ENCODE data around the gene PTHLH. TPM values are rescaled to one million over a fixed set of nuclear protein-coding genes. Genes with fewer than 3 reads are reported as not detected.

The PTHLH gene
- total and polyA plus RNA-seq, 2 experiments from 2014 or later, result not detected

GRCh38 chr12:27964123-27964522 is 8.4 kb downstream of the PTHLH start:
- H3K4me3 ChIP-seq, result no peak overlapping the region
- Mint-ChIP-seq H3K27me3 (ENCODE audit: insufficient read depth, low read depth, poor library complexity) (peaks cover 34% of the 10 kb centered on the region), H3K36me3 (ENCODE audit: low read depth) (no peaks in the 10 kb centered on the region), H3K27ac (no peak overlapping the region), H3K4me3 (no peak overlapping the region), H3K4me1 (peaks cover 6% of the 10 kb centered on the region; the same call in 2 of the 3 replicates), H3K9me3 (no peaks in the 10 kb centered on the region)
- peaks cover 52% of the 10 kb centered on the region for H3K27me3 ChIP-seq (ENCODE audit: insufficient read depth)
- no peak overlapping the region for H2AFZ ChIP-seq
- no peak overlapping the region for H3K4me2 ChIP-seq
- no peaks in the 10 kb centered on the region for H3K36me3 ChIP-seq (ENCODE audit: insufficient read depth)
- no peaks in the 10 kb centered on the region; the same call in 1 of the 2 replicates for H3F3A ChIP-seq (replicated peaks; ENCODE audit: low read depth)
- no peak for DNase-seq (ENCODE audit: low spot score)
- H3K4me1 ChIP-seq (ENCODE audit: insufficient read depth), result peaks cover 22% of the 10 kb centered on the region; the same call in 1 of the 2 replicates
- no peak overlapping the region for H3K27ac ChIP-seq (ENCODE audit: low read depth)
- no peak for ATAC-seq
- H3K9me2 ChIP-seq (ENCODE audit: insufficient read depth), result no peaks in the 10 kb centered on the region
- no peaks in the 10 kb centered on the region for H4K20me1 ChIP-seq (replicated peaks; ENCODE audit: insufficient read depth)
- TF ChIP-seq, protein P1, sequence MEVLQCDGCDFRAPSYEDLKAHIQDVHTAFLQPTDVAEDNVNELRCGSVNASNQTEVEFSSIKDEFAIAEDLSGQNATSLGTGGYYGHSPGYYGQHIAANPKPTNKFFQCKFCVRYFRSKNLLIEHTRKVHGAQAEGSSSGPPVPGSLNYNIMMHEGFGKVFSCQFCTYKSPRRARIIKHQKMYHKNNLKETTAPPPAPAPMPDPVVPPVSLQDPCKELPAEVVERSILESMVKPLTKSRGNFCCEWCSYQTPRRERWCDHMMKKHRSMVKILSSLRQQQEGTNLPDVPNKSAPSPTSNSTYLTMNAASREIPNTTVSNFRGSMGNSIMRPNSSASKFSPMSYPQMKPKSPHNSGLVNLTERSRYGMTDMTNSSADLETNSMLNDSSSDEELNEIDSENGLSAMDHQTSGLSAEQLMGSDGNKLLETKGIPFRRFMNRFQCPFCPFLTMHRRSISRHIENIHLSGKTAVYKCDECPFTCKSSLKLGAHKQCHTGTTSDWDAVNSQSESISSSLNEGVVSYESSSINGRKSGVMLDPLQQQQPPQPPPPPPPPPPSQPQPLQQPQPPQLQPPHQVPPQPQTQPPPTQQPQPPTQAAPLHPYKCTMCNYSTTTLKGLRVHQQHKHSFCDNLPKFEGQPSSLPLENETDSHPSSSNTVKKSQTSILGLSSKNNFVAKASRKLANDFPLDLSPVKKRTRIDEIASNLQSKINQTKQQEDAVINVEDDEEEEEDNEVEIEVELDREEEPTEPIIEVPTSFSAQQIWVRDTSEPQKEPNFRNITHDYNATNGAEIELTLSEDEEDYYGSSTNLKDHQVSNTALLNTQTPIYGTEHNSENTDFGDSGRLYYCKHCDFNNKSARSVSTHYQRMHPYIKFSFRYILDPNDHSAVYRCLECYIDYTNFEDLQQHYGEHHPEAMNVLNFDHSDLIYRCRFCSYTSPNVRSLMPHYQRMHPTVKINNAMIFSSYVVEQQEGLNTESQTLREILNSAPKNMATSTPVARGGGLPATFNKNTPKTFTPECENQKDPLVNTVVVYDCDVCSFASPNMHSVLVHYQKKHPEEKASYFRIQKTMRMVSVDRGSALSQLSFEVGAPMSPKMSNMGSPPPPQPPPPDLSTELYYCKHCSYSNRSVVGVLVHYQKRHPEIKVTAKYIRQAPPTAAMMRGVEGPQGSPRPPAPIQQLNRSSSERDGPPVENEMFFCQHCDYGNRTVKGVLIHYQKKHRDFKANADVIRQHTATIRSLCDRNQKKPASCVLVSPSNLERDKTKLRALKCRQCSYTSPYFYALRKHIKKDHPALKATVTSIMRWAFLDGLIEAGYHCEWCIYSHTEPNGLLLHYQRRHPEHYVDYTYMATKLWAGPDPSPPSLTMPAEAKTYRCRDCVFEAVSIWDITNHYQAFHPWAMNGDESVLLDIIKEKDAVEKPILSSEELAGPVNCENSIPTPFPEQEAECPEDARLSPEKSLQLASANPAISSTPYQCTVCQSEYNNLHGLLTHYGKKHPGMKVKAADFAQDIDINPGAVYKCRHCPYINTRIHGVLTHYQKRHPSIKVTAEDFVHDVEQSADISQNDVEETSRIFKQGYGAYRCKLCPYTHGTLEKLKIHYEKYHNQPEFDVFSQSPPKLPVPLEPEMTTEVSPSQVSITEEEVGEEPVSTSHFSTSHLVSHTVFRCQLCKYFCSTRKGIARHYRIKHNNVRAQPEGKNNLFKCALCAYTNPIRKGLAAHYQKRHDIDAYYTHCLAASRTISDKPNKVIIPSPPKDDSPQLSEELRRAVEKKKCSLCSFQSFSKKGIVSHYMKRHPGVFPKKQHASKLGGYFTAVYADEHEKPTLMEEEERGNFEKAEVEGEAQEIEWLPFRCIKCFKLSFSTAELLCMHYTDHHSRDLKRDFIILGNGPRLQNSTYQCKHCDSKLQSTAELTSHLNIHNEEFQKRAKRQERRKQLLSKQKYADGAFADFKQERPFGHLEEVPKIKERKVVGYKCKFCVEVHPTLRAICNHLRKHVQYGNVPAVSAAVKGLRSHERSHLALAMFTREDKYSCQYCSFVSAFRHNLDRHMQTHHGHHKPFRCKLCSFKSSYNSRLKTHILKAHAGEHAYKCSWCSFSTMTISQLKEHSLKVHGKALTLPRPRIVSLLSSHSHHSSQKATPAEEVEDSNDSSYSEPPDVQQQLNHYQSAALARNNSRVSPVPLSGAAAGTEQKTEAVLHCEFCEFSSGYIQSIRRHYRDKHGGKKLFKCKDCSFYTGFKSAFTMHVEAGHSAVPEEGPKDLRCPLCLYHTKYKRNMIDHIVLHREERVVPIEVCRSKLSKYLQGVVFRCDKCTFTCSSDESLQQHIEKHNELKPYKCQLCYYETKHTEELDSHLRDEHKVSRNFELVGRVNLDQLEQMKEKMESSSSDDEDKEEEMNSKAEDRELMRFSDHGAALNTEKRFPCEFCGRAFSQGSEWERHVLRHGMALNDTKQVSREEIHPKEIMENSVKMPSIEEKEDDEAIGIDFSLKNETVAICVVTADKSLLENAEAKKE (CRISPR knock-in tag; IDR thresholded peaks at IDR 0.05), result no peak
- TF ChIP-seq ZNF114 (CRISPR knock-in tag; IDR thresholded peaks at IDR 0.05) (no peak), JUNB (IDR thresholded peaks at IDR 0.05; ENCODE audit: unreplicated experiment) (no peak), POLR2AphosphoS5 (IDR thresholded peaks at IDR 0.05; ENCODE audit: low read depth) (no peak), EZH2phosphoT487 (IDR thresholded peaks at IDR 0.05; ENCODE audit: unreplicated experiment) (no peak), ZNF331 (CRISPR knock-in tag; IDR thresholded peaks at IDR 0.05; ENCODE audit: low read depth) (no peak), NANOG (IDR thresholded peaks at IDR 0.05; ENCODE audit: borderline replicate concordance) (no peak), ETS1 (IDR thresholded peaks at IDR 0.05) (no peak), CREB1 (CRISPR knock-in tag; IDR thresholded peaks at IDR 0.05; ENCODE audit: low read depth) (no peak), EZH2 (IDR thresholded peaks at IDR 0.05; ENCODE audit: low read depth, unreplicated experiment) (no peak), STAT1 (IDR thresholded peaks at IDR 0.05; ENCODE audit: unreplicated experiment) (no peak)
- TF ChIP-seq, protein P2, sequence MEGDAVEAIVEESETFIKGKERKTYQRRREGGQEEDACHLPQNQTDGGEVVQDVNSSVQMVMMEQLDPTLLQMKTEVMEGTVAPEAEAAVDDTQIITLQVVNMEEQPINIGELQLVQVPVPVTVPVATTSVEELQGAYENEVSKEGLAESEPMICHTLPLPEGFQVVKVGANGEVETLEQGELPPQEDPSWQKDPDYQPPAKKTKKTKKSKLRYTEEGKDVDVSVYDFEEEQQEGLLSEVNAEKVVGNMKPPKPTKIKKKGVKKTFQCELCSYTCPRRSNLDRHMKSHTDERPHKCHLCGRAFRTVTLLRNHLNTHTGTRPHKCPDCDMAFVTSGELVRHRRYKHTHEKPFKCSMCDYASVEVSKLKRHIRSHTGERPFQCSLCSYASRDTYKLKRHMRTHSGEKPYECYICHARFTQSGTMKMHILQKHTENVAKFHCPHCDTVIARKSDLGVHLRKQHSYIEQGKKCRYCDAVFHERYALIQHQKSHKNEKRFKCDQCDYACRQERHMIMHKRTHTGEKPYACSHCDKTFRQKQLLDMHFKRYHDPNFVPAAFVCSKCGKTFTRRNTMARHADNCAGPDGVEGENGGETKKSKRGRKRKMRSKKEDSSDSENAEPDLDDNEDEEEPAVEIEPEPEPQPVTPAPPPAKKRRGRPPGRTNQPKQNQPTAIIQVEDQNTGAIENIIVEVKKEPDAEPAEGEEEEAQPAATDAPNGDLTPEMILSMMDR (conservative IDR thresholded peaks at IDR 0.05; ENCODE audit: low read depth in 2 of 2), result no peak
- TF ChIP-seq, protein P3, sequence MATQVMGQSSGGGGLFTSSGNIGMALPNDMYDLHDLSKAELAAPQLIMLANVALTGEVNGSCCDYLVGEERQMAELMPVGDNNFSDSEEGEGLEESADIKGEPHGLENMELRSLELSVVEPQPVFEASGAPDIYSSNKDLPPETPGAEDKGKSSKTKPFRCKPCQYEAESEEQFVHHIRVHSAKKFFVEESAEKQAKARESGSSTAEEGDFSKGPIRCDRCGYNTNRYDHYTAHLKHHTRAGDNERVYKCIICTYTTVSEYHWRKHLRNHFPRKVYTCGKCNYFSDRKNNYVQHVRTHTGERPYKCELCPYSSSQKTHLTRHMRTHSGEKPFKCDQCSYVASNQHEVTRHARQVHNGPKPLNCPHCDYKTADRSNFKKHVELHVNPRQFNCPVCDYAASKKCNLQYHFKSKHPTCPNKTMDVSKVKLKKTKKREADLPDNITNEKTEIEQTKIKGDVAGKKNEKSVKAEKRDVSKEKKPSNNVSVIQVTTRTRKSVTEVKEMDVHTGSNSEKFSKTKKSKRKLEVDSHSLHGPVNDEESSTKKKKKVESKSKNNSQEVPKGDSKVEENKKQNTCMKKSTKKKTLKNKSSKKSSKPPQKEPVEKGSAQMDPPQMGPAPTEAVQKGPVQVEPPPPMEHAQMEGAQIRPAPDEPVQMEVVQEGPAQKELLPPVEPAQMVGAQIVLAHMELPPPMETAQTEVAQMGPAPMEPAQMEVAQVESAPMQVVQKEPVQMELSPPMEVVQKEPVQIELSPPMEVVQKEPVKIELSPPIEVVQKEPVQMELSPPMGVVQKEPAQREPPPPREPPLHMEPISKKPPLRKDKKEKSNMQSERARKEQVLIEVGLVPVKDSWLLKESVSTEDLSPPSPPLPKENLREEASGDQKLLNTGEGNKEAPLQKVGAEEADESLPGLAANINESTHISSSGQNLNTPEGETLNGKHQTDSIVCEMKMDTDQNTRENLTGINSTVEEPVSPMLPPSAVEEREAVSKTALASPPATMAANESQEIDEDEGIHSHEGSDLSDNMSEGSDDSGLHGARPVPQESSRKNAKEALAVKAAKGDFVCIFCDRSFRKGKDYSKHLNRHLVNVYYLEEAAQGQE (IDR thresholded peaks at IDR 0.05; ENCODE audit: unreplicated experiment), result no peak
- H3K79me2 ChIP-seq (replicated peaks; ENCODE audit: insufficient read depth), result no peaks in the 10 kb centered on the region

Data from GM23338 (cell line).